Osteoblast (primary cell): ENCODE data around the gene LRRC45. TPM values are rescaled to one million over a fixed set of nuclear protein-coding genes. Genes with fewer than 3 reads are reported as not detected.
"Not testable (repeated sequence)": the region's sequence is repeated elsewhere in the genome, so short reads cannot be mapped to it uniquely, and the experiment has no call there.

Source experiments
- DNase-seq: peaks from one replicate; pipeline ENCODE4 v3.0.0; 2011; ENCODE audit warnings: low spot score, mixed read lengths; ENCODE audit not compliant: insufficient read length; ENCODE audit errors: missing footprints
- H2AFZ ChIP-seq: 2 replicates; pipeline ENCODE4 v1.6.0; 2011; ENCODE audit warnings: mild to moderate bottlenecking, low read length
- H3K27ac ChIP-seq: 2 replicates; pipeline ENCODE4 v1.5.1; 2011; ENCODE audit warnings: mild to moderate bottlenecking, low read depth, low read length, moderate library complexity
- H3K27me3 ChIP-seq: 2 replicates; pipeline ENCODE4 v1.6.0; 2012; ENCODE audit warnings: mild to moderate bottlenecking, control low read depth, inconsistent platforms, low read length, moderate library complexity; ENCODE audit not compliant: insufficient read depth
- H3K36me3 ChIP-seq: 2 replicates; pipeline ENCODE4 v1.5.1; 2011; ENCODE audit warnings: mild to moderate bottlenecking, low read length, control low read depth, moderate library complexity; ENCODE audit not compliant: insufficient read depth
- H3K4me1 ChIP-seq: 2 replicates; pipeline ENCODE4 v1.5.1; 2011; ENCODE audit warnings: mild to moderate bottlenecking, low read length, control low read depth, moderate library complexity; ENCODE audit not compliant: insufficient read depth
- H3K4me2 ChIP-seq: 2 replicates; pipeline ENCODE4 v1.6.0; 2011; ENCODE audit warnings: mild to moderate bottlenecking, low read length; ENCODE audit not compliant: insufficient read depth
- H3K4me3 ChIP-seq: fragments of 200-600 bp; sonication (generic); 3 replicates; pipeline ENCODE4 v1.5.1; 2012; ENCODE audit warnings: mild to moderate bottlenecking, low read length, inconsistent platforms; ENCODE audit not compliant: insufficient read depth
- H3K79me2 ChIP-seq: 2 replicates; pipeline ENCODE4 v1.6.0; 2012; ENCODE audit warnings: mild to moderate bottlenecking, low read length, control low read depth, inconsistent platforms; ENCODE audit not compliant: insufficient read depth
- H3K9me3 ChIP-seq: 2 replicates; pipeline ENCODE4 v1.5.1; 2011; ENCODE audit warnings: low read depth, low read length, control low read depth
- H4K20me1 ChIP-seq: 2 replicates; pipeline ENCODE4 v1.6.0; 2012; ENCODE audit warnings: mild to moderate bottlenecking, low read length, control low read depth; ENCODE audit not compliant: insufficient read depth
- CTCF ChIP-seq: IDR thresholded peaks from 2 replicates; pipeline ENCODE4 v1.5.1; 2011; ENCODE audit warnings: mild to moderate bottlenecking, low read depth, low read length, moderate library complexity; ENCODE audit errors: extremely low read depth
- total RNA-seq: library from RNA; depleted of rRNA; stranded (reverse); fragments of >200 nt; gene quantifications from 2 replicates; pipeline ENCODE4 v1.2.3, GENCODE V29; 2012

The LRRC45 gene
- total RNA-seq, 1 donor, result 13.4 TPM

GRCh38 chr17:81978524-81979298 lies 44.4 kb upstream of the LRRC45 start:
- Histone ChIP-seq H3K27ac (no peak overlapping the region), H3K4me3 (peak overlapping the region; percentile 89), H2AFZ (no peak overlapping the region), H3K36me3 (peaks cover 11% of the 10 kb centered on the region), H3K79me2 (peaks cover 16% of the 10 kb centered on the region), H4K20me1 (no peaks in the 10 kb centered on the region), H3K27me3 (no peaks in the 10 kb centered on the region), H3K9me3 (no peaks in the 10 kb centered on the region), H3K4me2 (peak overlapping the region; percentile 85), H3K4me1 (peaks cover 7% of the 10 kb centered on the region)
- DNase-seq, result no peak
- no peak for TF ChIP-seq CTCF

DNA sequence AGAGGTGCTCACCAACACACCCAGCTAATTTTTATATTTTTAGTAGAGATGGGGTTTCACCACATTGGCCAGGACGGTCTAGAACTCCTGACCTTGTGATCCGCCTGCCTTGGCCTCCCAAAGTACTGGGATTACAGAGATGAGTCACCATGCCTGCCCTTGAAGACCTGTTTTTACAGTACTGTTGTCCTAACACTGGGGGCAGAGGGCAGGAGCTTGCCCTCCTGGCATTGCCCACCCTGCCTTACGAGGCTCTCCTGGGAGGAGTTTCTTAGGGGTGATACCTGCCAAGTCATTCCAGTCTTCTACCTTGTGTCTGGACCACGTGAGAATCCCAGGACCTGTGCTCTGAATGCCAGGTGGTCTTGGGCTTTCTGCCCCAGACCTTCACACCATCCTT lies 43.0 kb upstream of the LRRC45 start:
- Histone ChIP-seq H2AFZ (no peak overlapping the region), H3K4me1 (peaks cover 7% of the 10 kb centered on the region), H3K4me2 (no peak overlapping the region), H3K27ac (no peak overlapping the region), H3K9me3 (no peaks in the 10 kb centered on the region), H4K20me1 (no peaks in the 10 kb centered on the region), H3K27me3 (no peaks in the 10 kb centered on the region), H3K36me3 (peaks cover 15% of the 10 kb centered on the region), H3K79me2 (peaks cover 16% of the 10 kb centered on the region), H3K4me3 (no peak overlapping the region)
- no peak for DNase-seq
- TF ChIP-seq CTCF, result no peak

DNA sequence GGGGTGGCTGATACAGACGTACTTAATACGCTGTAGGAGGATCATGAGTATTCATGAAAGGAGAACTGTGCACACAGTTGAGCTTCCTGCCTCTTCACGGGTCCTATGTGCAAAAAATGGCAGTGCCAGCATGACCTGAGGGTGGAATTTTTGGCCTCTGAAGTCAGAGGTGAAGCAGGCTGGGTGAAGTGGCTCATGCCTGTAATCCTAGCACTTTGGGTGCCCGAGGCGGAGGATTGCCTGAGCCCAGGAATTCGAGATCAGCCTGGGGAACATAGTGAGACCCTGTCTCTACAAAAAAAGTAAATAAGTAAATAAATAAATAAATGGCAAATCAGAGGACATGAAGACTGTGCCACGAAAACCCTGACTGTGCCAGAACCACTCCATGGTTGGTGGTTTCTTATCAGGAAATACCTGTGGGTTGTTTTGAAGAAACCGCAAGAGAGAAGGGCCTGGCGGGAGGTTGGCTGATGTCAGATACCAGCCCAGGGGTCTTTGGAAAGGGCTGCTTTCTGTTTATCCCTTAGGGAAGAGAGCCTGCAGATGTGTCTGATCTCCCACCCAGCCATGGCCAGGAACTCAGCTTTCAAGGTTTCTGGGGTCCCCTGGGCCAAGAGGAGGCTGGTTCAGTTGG lies 42.3 kb upstream of the LRRC45 start:
- Histone ChIP-seq H3K27ac (no peak overlapping the region), H3K4me2 (no peak overlapping the region), H3K4me3 (no peak overlapping the region), H3K79me2 (peaks cover 16% of the 10 kb centered on the region), H3K27me3 (no peaks in the 10 kb centered on the region), H3K9me3 (no peaks in the 10 kb centered on the region), H4K20me1 (no peaks in the 10 kb centered on the region), H3K36me3 (peaks cover 22% of the 10 kb centered on the region), H2AFZ (no peak overlapping the region), H3K4me1 (peaks cover 7% of the 10 kb centered on the region)
- DNase-seq, result no peak
- no peak for TF ChIP-seq CTCF

- H4K20me1 ChIP-seq, H3K27ac ChIP-seq, H3K4me1 ChIP-seq, H3K9me3 ChIP-seq, DNase-seq, H3K4me2 ChIP-seq, H3K27me3 ChIP-seq, H3K4me3 ChIP-seq, H2AFZ ChIP-seq: not testable (repeated sequence)
- Histone ChIP-seq H3K79me2 (peaks cover 16% of the 10 kb centered on the region), H3K36me3 (peaks cover 28% of the 10 kb centered on the region)
Measured at GRCh38 chr17:81981511-81981910, 41.6 kb upstream of the LRRC45 start.
